CD4-positive, alpha-beta T cell treated with Interleukin-21 for 1 hour (primary cell): ENCODE measurements around the gene RSU1.
A peak's percentile ranks its signal among the peaks of the same experiment; 100 is the strongest.
"Not testable (repeated sequence)": the region's sequence is repeated elsewhere in the genome, so short reads cannot be mapped to it uniquely, and the experiment has no call there.

Source experiments
- DNase-seq: peaks from one replicate; pipeline ENCODE4 v3.0.0-alpha.2; 2020

The RSU1 gene

DNA sequence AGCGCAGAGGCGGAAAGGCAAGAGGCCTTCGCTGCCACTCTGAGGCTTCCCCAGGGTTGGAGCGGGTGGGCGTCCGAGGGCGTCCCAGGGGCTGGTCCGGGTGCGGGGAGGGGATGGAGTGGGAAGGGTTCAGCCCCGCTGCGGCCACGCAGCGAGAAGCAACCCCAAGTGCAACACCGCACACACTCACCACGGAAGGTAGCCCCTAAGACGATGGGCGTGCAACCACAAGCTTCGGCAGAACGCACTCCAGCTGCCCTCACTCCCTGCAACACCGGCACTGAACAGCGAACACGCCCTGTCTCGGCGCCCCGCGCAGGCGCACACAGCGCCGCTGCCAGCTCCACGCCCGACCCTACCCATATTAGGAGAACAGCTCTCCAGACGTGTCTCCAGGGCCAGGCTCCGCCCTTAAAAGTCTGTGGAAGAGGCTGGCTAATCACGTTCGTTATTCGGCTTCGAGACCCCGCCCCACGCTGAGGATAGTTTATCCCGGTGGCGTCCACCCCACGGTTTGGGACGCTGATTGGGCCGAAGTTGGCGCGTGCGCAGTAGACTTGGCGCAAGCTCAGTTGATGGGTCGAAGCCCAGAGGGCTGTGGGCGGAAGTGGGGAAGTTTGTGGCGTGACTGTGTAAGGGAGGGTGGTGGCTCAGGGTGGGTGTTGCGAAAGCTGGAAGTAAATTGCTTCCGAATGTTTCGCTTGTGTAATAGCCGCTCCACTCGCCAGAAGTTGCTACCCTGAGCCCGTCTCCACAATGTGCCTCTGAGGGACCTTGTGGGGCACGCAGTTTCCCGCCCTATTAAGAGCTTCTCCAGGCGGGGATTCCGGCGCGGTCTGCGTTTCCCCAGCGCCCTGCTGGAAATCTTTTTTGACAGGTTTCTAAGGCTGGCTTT is at the start of gene RSU1:
Gene RSU1, minus strand, starts transcription at position 300 of the 895 bp plus-strand sequence. CDS start 343 bp downstream, outside the sequence.
- DNase-seq: peak; percentile 100

GRCh38 chr10:16866541-16867275 is 49.5 kb upstream of the RSU1 start:
- DNase-seq: no peak

DNA sequence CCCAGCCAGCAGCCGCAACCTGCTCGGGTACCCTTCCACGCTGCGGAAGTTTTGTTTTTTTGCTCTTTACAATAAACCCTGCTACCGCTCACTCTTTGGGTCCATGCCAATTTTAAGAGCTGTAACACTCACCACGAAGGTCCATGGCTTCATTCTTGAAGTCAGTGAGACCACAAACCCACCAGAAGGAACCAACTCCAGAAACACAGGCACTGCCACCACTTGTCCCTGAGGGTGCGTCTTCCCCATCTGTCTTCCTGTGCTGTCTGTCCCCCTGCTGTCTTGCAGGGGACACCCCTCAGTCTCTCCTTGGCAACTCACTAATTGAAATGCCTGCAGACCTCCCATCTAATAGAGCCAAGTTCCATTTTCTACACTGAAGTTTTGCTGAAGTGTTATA is 48.5 kb upstream of the RSU1 start:
- no peak for DNase-seq

GRCh38 chr10:16863766-16864165 is 46.5 kb upstream of the RSU1 start:
- no peak for DNase-seq

GRCh38 chr10:16857419-16857818 is 40.2 kb upstream of the RSU1 start:
- DNase-seq: no peak

GRCh38 chr10:16856567-16856966 is 39.3 kb upstream of the RSU1 start:
- DNase-seq: no peak

GRCh38 chr10:16856092-16856491 is 38.9 kb upstream of the RSU1 start:
- no peak for DNase-seq

- DNase-seq: no peak
These were observed 37.4 kb upstream of the RSU1 start for GRCh38 chr10:16854623-16855022.

- DNase-seq: no peak
These were observed 36.6 kb upstream of the RSU1 start for GRCh38 chr10:16853809-16854208.

DNA sequence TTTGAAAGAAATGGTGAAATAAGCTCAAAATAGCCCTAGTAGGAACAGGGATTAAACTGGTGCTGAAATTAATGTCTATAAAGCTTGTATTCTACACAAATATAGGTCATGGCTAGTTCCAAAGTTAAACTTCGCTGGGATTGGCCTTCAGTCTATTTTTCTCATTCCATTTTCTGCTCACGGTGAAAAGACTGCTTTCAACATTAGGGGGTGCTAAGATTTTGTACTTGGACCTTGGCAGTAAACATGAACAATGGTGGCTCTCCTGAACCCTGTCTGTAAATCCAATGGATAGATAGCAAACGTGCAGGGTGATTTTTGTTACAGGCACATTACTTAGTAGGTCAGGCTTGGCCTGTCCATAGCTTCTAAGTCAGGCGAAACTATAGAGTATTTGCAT is 36.0 kb upstream of the RSU1 start:
- peak; percentile 22 for DNase-seq

GRCh38 chr10:16852624-16853023 is 35.4 kb upstream of the RSU1 start:
- no peak for DNase-seq

DNA sequence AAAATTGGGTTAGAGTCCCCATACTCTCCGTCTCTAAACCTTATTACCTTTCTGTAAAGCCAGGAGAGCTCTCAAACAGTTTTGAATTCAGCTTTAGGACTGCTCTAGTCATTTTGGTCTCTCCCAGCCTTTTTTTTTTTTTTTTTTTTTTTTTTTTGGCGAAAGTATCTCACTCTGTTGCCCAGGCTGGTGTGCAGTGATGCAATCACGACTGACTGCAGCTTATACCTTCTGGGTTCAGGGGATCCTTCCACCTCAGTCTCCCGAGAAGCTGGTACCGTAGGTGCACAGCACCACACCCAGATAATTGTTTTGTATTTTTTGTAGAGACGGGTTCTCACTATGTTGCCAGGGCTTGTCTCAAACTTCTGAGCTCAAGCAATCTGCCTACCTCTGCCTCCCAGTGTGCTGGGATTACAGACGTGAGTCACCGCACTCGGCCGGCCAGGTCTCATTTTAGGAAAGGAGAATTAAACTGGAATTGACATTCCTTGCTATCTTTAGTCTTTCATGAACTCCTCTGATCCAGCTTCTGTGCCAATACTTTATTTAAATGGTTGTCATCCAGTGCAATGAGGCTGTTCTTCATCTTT is 31.4 kb upstream of the RSU1 start:
- DNase-seq: no peak

DNA sequence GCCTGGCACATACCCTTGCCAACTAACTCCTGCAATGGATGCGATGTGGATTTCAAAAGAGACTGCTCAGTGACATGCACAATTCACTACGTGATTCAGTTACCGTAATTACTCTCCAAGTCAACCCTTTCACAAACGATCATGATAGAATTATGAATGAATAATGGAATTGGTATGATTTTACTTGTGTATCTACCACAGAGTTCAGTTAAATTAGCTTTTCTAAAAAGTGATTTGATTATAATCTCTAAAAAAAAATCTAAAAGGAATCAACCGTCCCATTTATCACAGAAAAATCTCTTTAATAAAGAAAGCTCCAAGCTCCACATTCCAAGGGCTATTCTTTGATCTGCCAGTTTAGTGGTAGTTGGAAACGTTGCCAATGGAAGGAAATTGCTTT is 30.4 kb upstream of the RSU1 start:
- no peak for DNase-seq

GRCh38 chr10:16845248-16845647 is 28.0 kb upstream of the RSU1 start:
- DNase-seq: no peak

DNA sequence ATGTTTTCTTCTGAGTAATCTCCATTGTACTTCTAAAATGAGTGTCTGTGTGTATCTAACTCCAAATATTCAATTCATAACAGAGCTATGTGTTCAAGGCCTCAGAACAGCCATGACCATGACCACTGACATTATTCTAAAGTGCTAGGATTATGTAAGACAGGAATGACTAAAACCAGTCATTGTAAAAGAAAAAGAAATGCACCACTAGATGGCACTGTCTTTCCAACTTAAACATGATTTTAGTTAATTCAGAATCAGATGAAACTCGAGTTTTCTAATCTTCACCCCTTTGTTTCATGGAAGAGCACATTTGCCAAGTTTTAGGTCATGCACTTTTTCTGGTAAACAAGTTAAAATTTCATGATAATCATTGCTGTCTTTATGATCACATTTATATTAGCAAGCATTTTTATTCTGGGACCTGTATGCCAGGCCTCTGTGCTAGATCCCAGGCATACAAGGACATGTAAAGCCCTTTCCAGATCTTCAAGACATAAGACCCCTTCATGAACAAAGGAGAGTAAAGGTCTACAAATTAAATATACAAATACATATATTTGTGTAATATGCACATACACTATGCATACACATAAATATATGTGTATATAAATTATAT is 26.1 kb upstream of the RSU1 start:
- peak; percentile 80 for DNase-seq

GRCh38 chr10:16835228-16835627 is 18.0 kb upstream of the RSU1 start:
- DNase-seq: peak; percentile 47

DNA sequence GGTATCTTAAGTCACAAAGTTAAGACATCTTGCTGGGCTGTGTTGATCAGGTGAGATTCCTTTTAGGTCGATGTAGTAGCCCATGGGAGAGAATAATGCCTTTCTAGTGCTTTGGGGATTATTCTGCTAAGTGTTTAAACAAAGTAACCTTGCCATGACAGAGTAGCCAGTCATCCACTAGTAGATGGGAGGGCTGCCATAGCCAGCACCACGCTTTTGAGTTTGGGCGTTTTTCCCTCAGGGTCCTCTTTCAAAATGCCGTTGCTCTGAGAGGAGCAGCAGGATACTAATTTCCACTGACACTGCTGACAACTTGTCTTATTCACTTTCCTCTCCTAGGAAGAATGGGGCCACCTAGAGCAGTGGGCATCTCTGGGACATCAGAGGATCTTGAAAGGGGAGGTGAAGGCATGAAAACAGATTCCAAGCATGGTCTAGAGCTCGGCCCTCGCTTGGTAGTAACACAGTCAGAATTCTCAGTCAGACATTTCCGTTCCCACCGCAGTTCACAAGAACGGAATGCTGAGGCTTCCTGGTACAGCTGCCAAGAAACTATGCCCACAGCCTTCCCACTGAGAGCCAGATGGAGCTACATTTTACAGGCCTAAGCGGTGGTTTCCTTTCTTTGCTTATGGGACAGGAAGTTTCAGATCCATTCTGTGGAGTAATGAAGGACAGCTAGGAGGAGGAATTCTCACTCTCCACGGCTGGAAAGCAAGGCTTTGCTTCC is 15.3 kb upstream of the RSU1 start:
- no peak for DNase-seq

DNA sequence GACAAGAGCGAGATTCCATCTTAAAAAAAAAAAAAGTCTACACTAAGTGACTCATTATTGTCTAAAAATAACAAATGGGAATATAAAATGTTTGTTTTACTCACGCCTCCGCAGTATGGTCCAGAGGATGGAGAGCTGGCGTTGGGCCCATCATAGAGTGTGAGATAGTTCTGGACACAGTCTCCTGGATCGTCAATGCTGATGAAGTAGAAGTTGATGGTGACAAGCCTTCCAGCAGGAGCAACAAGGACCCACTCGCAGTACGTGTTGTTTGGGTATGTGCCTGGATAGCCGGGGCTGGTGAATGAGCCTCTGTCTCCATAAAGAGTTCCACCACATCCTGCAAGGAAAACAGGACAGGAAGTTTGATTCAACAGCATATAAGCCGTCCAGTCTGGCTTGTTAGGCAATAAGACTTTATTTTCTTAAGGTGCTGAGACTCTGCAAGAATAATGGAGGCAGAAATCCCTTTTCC is 11.5 kb upstream of the RSU1 start:
- no peak for DNase-seq

DNA sequence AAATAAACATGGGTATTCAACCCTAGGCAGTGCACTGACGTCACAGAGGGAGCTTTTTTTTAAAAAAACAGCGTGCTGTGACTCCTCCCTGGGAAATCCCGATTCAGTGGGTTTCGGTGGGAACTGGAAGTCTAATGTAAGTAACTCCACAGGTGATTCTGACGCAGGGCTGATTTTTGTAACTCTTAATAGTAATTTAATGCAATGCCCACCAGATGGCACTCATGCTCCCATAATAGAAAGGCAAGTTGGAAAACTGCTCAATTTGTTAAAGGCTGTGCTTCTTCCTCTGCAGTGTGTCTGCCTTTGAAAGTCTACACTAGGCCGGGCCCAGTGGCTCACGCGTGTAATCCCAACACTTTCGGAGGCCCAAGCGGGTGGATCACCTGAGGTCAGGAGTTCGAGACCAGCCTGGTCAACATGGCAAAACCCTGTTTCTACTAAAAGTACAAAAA is 10.9 kb upstream of the RSU1 start:
- DNase-seq: peak; percentile 79

- DNase-seq: not testable (repeated sequence)
These were observed 10.2 kb upstream of the RSU1 start for GRCh38 chr10:16827474-16827873.

GRCh38 chr10:16822726-16823360 is 5.6 kb upstream of the RSU1 start:
- DNase-seq: no peak

DNA sequence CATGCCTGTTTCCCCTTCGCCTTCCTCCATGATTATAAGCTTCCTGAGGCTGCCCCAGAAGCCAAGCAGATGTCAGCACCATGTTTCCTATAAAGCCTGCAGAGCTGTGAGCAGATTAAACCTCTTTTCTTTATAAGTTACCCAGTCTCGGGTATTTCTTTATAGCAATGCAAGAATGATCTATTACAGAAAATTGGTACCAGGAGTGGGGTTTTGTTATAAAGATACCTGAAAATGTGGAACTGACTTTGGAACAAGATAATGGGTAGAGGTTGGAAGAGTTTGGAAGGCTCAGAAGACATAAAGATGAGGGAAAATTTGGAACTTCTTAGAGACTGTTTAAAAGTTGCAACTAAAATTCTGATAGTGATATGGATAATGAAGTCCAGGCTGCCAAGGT is 4.8 kb upstream of the RSU1 start:
- DNase-seq: no peak
